Measurements from ENCODE around the gene MRE11.

DNA sequence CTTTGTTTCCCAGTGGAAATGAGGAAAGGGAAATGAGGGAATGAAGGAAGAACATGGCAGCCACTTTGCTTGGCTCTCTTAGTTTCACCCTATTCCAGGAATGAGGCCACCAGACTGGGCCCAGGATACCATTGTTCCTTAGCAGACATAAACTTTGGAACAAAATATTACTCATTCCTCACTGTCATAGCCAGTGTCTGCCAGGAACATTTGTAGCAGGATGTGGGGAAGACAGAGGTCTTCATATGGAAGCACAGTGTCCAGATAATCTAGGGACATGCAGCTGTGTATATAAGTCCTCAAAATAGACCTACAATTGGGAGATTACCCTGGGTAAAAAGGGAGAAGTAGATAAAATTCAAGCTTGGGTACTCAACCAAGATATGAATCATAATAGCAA lies 34.9 kb upstream of the MRE11 start:
- no peak for TF ChIP-seq CTCF (IDR thresholded peaks at IDR 0.05)
- no peak for TF ChIP-seq POLR2A (IDR thresholded peaks at IDR 0.05)

All from right lobe of liver (tissue), 4 donors.